Measurements from ENCODE around the gene KIAA2012. TPM values are rescaled to one million over a fixed set of nuclear protein-coding genes. Genes with fewer than 3 reads are reported as not detected.
A peak's percentile ranks its signal among the peaks of the same experiment; 100 is the strongest.

Gene KIAA2012
- polyA plus RNA-seq, 3 donors: 0.11 to 0.25 (median 0.19) TPM

DNA sequence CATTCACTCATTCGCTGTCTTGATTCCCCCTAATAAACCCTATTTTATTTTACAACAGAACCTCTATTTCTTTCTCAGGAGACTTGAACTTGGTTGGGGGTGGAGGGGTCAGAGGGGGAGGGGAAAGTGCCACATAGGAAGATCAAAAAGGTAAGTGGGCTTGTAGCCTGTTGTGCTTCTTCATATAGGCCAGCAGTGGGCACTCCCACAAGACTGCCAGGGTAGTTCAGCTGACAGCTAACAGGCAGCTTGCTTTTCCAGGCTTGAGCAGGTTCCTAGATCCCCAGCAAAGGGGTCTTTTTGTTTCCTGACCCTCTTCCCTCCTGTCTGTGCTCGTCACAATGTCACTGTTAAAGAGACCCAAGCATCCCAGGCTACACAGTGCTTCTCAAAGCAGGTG, 829 bp upstream of the KIAA2012 start:
- DNase-seq: no peak

- DNase-seq: no peak
These were observed 1.3 kb downstream of the KIAA2012 start for GRCh38 chr2:202074324-202074723.

- no peak for DNase-seq
These were observed 6.3 kb downstream of the KIAA2012 start for GRCh38 chr2:202079310-202079709.

DNA sequence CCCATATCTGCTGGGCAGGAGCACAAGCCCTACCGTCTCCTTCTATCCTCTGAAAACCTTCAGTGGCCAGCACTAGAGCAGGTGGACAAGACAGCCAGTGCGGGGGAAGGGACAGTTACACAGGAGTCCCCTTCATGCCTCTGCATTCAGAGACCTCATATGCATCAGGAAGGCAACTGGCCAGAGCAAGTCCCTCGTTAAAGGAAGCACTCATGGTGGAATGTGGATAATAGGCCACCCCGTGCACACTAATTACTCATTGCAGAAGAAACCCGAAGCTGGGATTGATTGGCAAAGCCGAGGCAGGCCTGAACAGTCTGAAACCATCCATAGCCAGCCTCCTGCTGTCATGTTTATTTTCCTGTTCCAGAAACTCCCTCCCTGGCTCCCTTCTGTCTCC, 11.2 kb downstream of the KIAA2012 start:
- no peak for DNase-seq

GRCh38 chr2:202088777-202089176, 15.7 kb downstream of the KIAA2012 start:
- DNase-seq: no peak

DNA sequence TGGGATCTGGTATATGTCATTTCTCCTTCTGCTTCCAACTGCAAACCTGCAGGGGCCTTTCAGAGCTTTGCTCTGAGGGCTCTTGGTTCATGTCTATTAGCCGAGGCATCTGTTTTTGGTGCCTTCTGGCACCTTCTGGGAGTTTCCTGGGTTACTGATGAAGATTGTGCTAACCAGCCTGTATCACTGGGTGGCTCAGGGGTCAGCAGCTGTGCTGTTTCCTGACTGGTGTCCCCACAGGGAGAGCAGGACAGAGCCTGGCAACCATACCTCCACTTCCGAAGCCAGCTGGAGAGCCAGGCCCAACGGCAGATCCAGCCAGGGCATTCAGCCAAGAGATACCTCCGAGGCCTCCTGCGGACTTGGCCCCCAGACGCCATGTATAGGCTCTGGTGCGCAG, 17.5 kb downstream of the KIAA2012 start:
- no peak for DNase-seq

- no peak for DNase-seq
These were observed 18.4 kb downstream of the KIAA2012 start for GRCh38 chr2:202091476-202091875.

- DNase-seq: no peak
These were observed 21.5 kb downstream of the KIAA2012 start for GRCh38 chr2:202094426-202094986.

GRCh38 chr2:202095235-202095634, 22.2 kb downstream of the KIAA2012 start:
- no peak for DNase-seq

- no peak for DNase-seq
These were observed 23.7 kb downstream of the KIAA2012 start for GRCh38 chr2:202096736-202097135.

GRCh38 chr2:202098291-202098690, 25.2 kb downstream of the KIAA2012 start:
- no peak for DNase-seq

DNA sequence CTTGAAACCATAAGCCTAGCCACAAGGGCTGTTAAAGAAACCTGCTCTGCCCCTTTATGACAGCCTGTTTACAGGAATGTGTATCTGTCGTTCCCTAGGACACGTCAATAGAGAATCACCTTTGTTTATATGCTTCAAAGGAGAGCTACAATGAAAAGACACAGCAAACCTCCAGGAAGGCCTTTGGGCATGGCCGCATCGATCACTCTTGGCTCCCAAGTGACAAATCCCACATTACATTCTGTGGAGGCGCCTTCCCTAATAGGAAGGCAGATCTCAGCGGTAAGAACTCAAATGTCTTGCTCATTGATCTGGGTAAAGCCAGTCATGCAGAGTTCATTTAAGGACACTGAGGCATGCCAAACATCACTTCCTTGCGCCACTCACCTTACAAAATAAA, 26.5 kb downstream of the KIAA2012 start:
- no peak for DNase-seq

DNA sequence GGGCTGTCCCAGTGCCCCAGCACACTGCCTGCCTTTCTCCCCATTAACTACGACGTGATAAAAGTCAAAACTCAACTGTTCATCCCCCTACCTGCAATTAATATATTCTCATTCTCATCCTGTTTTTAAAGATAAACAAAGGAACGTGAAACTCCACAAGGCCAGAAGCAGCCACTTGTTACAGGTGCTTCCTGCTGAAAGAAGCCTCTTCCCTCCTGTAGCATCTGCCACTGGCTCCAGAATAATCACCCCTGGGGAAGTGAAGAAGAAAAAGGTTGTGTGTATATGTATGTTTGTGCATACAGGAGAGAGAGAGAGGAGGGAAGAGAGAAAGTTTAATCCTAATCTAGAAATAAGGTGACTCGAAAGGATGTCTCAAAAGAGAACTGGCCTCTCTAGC, 27.1 kb downstream of the KIAA2012 start:
- DNase-seq: no peak

- peak; percentile 35 for DNase-seq
These were observed 28.0 kb downstream of the KIAA2012 start for GRCh38 chr2:202101026-202101579.

DNA sequence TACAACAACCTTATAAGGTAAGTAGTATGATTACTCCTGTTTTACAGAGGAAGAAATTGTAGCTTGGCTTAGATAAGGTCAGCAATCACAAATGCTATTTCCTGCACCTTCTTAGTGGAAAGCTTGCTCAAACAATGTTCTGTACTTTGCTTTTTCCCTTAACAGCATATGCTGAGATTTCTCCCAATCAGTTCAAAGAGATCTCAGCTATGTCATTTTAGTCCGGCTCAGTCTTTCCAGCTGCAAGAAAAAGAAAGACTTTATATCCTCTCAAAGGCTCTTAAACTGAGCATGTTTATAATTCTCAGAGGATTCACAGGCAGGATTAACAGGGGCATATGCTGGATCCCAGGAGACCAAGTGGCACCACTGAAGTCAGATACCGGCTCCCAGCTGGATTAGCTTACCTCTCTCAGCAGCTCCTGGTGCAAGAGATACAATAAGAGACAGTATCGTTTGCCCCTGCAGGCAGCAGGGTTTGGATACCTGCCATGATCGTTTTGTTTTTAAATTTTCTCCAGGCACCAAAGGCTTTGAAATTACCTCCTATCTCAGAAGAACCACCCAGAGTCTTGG, 29.5 kb downstream of the KIAA2012 start:
- DNase-seq: no peak

DNA sequence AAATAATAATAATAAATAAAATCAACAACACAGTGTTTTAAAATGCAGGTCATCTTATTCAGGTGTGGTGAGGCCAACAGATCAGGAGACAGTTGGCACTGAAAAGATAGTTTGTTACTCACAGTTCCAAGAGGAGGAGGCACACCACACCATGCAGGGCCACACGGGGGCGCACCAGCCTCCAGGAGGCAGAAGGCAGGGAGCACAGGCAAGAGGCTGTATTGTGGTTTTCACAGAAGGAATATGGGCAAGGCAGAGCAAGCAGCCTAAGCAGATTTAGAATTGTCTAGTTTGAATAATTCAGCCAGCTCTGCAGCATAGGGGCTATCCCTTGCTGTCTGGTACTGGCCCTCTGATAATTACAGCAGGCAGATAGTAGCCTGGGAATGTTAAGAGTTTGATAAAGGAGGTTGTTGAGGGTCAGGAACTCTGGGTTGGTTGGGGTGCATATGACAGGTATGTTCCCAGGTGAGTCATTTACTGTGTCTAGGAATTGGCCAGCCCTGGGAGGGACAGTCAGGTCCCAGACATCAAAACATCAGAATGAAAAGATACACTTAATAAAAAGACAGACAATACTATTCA, 31.3 kb downstream of the KIAA2012 start:
- no peak for DNase-seq

DNA sequence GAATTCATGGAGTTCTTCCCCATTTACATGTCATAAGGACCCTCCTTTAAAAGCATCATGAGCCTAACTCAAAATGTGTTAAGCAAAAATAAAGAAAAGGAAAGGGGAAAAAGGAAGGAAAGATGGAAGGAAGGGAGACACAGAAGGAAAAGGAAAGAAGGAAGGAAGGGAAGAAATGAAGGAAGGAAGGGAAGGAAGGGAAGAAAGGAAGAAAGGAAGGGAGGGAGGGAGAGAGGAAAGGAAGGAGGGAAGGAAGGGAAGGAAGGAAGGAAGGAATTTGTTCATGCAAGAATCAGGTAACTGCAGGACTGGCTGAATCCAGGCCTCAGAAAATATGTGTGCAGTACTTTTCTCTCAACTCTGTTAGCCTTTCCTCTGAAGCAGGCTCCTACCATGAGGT, 32.0 kb downstream of the KIAA2012 start:
- DNase-seq: no peak

DNA sequence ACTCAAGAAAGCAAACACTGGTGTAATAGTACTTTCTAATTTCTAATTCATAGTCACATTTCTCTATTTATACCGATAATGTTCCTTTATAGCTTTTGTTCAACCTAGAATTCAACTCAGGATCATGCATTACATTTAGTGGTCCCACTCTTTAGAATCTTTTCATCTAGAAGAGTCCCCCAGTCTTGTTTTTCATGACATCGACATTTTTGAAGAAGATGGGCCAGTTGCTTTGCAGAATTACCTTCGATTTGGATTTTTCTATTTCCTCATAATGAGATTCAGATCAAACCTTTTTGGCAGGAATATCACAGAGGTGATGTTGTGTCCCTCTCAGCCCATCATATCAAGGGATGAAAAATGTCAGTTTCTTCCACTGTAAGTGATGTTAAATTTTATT, 35.3 kb downstream of the KIAA2012 start:
- no peak for DNase-seq

DNA sequence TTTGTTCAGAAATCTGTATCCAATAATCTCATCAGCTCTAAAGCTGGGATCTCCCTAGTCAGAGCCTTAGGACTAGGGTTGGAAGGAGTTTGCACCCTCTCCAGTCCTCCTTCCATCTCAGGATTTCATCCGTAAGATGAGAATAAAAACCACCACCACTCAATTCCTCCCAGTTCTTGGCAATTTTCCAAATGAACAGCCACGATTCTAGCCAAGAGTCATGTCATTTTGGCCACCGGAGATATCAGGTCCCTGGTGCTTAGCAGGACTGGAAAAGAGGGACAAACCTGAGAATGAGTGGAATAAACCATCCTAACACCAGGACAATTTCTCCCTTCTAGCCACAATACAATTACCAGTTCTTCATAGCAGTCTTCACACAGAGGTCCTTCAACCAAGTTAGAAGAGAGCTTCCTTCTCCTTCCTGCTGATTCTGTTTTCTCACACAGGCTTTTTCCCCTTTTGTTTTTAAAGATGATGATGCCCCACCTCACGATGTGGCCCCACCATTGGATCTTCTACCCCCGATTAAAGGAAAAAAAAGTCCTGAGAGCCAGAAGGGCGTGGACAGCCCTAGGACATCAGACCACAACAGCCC, 36.2 kb downstream of the KIAA2012 start:
- DNase-seq: no peak

DNA sequence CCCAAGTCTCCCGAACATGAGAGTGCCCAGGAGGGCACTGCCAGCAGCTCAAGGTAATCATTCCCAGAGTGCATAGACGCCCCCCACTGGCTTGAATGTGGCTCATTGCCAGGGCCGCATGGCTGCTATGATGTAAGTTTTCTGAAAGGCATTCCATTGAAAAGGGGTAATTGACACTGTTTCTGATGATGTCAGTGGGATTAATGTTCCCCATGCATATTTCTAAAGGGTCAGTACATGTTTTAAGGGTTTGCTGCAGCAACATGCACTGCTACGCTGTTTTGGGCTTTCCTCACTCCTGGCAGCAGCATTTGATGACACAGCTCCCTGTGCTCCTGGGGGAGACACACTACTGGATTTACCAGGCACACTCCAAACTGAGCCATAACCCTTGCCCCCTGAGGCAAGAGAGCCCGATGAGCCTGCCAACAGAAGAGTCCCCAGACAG, 36.7 kb downstream of the KIAA2012 start:
- DNase-seq: no peak

GRCh38 chr2:202110491-202110890, 37.4 kb downstream of the KIAA2012 start:
- no peak for DNase-seq

DNA sequence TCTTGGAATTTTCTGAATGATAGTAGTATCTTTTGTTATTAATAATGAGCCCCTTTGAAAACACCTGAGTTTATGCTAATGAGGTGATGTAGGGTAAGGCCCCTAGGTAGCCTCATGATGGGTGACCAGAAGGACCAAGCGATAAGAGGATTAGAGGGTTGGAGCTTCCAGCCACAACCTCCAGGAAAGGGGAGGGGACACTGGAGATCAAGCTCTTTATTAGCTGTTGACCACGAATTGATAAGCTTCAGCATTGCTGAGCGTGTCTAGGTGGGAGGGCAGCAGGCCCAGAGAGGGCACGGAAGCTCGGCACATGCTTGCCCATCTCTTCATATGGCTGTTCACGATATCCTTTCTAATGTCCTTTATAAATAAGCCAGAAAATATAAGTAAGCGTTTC, 39.0 kb downstream of the KIAA2012 start:
- no peak for DNase-seq

DNA sequence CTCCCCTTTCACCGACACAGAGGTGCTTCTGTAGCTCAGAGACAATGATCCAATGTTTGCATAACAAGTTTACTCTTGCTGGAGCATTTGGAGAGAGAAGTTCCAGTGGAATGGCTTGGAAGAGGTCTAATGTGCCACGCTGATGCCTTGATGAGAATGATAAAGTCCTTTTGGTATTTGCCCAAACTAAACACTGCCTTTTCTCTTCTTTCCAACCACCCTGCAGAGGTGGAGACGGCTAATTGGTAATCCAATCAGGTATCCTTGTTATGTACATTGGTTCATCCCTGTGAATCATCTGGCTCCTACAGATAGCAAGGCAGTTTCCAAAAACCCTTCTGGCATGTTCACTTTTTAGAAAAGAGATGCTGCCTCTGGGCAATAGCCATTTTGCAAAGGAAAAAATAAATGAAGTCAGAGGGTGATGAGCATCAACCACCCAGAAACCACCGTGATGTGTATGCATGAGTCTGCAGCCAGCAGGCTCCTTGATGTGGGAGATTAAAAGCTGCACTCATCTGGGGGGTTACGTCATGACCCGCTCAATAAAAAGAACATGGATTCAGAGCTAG, 40.6 kb downstream of the KIAA2012 start:
- no peak for DNase-seq

Measured in renal pelvis (tissue), 4 donors.